ENCODE results near the gene CDC42EP1.

The CDC42EP1 gene

GRCh38 chr22:37610480-37611129 is 50.3 kb downstream of the CDC42EP1 start:
- H3K9me3 ChIP-seq (ENCODE audit: control insufficient read depth, low read depth, low read length): no peaks in the 10 kb centered on the region
- peaks cover 9% of the 10 kb centered on the region for H3K36me3 ChIP-seq (ENCODE audit: control insufficient read depth, low read depth, low read length)
- H3K4me1 ChIP-seq (ENCODE audit: control insufficient read depth, low read depth, low read length): no peaks in the 10 kb centered on the region
- H3K9ac ChIP-seq (ENCODE audit: low read length): no peak overlapping the region
- no peaks in the 10 kb centered on the region for H3K27me3 ChIP-seq (ENCODE audit: control insufficient read depth, insufficient read depth, low read length)
- no peak overlapping the region for H3K27ac ChIP-seq (ENCODE audit: low read length)
- H3K4me3 ChIP-seq (ENCODE audit: low read length): no peak overlapping the region

GRCh38 chr22:37611207-37611606 is 50.9 kb downstream of the CDC42EP1 start:
- H3K9me3 ChIP-seq (ENCODE audit: control insufficient read depth, low read depth, low read length): no peaks in the 10 kb centered on the region
- no peak overlapping the region for H3K4me3 ChIP-seq (ENCODE audit: low read length)
- no peak overlapping the region for H3K9ac ChIP-seq (ENCODE audit: low read length)
- peaks cover 9% of the 10 kb centered on the region for H3K36me3 ChIP-seq (ENCODE audit: control insufficient read depth, low read depth, low read length)
- no peaks in the 10 kb centered on the region for H3K4me1 ChIP-seq (ENCODE audit: control insufficient read depth, low read depth, low read length)
- no peak overlapping the region for H3K27ac ChIP-seq (ENCODE audit: low read length)
- no peaks in the 10 kb centered on the region for H3K27me3 ChIP-seq (ENCODE audit: control insufficient read depth, insufficient read depth, low read length)

DNA sequence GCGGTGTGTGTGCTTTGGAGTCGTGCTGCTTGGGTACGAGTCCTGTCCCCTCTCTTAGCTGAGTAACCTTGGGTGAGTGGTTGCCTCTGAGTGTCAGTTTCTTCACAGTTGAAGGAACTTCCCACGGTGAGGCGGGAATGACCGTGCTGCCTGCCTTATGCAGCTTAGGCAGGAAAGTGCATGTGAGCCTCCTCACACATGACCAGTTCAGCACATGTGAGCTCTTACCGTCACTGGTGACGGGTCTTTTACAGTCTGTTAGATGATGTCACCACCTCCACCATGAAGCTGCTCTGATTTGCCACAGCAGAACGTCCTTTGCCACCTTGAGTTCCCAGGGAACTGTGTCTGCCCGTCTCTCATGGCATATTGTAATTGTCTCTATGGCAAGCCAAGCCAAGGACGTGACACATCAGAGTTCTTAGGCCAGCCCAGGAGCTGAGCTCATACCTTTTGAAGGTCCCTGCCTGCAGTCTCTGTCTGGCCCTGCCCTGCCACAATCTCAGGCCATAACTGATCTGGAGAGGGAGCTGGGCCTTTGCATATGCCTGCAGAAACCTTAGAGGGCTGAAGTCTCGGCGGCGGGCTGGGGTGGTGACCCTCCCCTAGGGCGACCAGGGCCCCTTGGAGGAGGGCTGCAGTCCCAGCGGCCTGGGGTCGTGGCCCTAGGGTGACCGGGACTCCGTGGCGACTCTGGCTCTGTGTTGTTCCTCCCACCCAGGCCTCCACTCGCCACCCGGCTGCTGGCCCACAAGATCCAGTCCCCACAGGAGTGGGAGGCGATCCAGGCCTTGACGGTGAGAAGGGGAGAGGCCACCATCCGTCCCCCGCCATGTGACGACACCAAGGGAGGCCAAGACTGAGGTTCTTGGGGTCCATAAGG is 56.2 kb downstream of the CDC42EP1 start:
- Histone ChIP-seq H3K27ac (ENCODE audit: low read length) (no peak overlapping the region), H3K9me3 (ENCODE audit: control insufficient read depth, low read depth, low read length) (no peaks in the 10 kb centered on the region), H3K36me3 (ENCODE audit: control insufficient read depth, low read depth, low read length) (peaks cover 40% of the 10 kb centered on the region)

DNA sequence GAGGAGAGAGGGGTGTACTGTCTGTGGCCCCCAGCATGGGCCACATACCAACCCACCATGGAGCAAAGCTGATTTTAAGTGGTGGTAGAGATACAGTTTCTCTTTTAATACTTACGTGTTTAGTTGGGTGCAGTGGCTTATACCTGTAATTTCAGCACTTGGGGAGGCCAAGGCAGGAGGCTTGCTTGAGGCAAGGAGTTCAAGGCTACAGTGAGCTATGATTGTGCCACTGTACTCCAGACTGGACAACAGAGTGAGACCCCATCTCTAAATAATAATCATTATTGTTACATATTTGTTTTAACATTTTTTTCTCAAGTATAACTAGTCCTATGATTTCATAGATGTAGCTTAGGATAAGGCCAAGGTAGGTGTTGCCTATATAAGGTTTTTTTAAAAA is 57.2 kb downstream of the CDC42EP1 start:
- Histone ChIP-seq H3K9me3 (ENCODE audit: control insufficient read depth, low read depth, low read length) (no peaks in the 10 kb centered on the region), H3K27me3 (ENCODE audit: control insufficient read depth, insufficient read depth, low read length) (no peaks in the 10 kb centered on the region), H3K4me3 (ENCODE audit: low read length) (no peak overlapping the region), H3K9ac (ENCODE audit: low read length) (no peak overlapping the region), H3K4me1 (ENCODE audit: control insufficient read depth, low read depth, low read length) (no peaks in the 10 kb centered on the region), H3K27ac (ENCODE audit: low read length) (no peak overlapping the region), H3K36me3 (ENCODE audit: control insufficient read depth, low read depth, low read length) (peaks cover 42% of the 10 kb centered on the region)

More for the DNA sequence above, 56.2 kb downstream of the CDC42EP1 start:
- Histone ChIP-seq H3K27me3 (ENCODE audit: control insufficient read depth, insufficient read depth, low read length) (no peaks in the 10 kb centered on the region), H3K4me3 (ENCODE audit: low read length) (no peak overlapping the region), H3K4me1 (ENCODE audit: control insufficient read depth, low read depth, low read length) (no peaks in the 10 kb centered on the region), H3K9ac (ENCODE audit: low read length) (no peak overlapping the region)

DNA sequence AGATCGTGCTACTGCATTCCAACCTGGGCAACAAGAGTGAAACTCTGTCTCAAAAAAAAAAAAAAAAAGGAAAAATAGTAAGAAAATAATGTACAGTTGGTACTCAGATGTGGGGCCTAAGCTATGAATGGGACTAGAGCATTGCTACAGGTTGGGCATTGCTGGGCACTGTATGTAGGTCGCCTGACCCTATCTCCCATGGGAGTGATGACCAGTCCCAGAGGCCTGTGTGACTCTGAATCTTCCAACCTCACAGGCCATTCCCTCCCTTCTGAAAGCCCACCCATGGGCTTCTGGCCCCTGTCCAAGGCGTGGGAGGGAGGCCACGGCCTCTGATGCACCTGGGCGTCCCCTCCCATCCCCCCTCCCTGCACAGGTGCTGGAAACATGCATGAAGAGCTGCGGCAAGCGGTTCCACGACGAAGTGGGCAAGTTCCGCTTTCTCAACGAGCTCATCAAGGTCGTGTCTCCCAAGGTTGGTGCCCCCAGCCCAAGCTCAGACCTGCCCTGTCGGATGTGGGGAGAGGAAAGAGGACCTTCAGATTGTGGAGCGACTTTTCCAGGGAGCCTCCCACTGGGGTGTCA is 57.9 kb downstream of the CDC42EP1 start:
- H3K9me3 ChIP-seq (ENCODE audit: control insufficient read depth, low read depth, low read length): no peaks in the 10 kb centered on the region
- H3K4me1 ChIP-seq (ENCODE audit: control insufficient read depth, low read depth, low read length): no peaks in the 10 kb centered on the region
- H3K27ac ChIP-seq (ENCODE audit: low read length): no peak overlapping the region
- no peak overlapping the region for H3K9ac ChIP-seq (ENCODE audit: low read length)
- H3K4me3 ChIP-seq (ENCODE audit: low read length): no peak overlapping the region
- H3K36me3 ChIP-seq (ENCODE audit: control insufficient read depth, low read depth, low read length): peaks cover 42% of the 10 kb centered on the region
- H3K27me3 ChIP-seq (ENCODE audit: control insufficient read depth, insufficient read depth, low read length): no peaks in the 10 kb centered on the region

- H3K27me3 ChIP-seq (ENCODE audit: control insufficient read depth, insufficient read depth, low read length): no peaks in the 10 kb centered on the region
- no peak overlapping the region for H3K27ac ChIP-seq (ENCODE audit: low read length)
- H3K9me3 ChIP-seq (ENCODE audit: control insufficient read depth, low read depth, low read length): no peaks in the 10 kb centered on the region
- no peak overlapping the region for H3K9ac ChIP-seq (ENCODE audit: low read length)
- no peak overlapping the region for H3K4me3 ChIP-seq (ENCODE audit: low read length)
- H3K36me3 ChIP-seq (ENCODE audit: control insufficient read depth, low read depth, low read length): peaks cover 42% of the 10 kb centered on the region
- H3K4me1 ChIP-seq (ENCODE audit: control insufficient read depth, low read depth, low read length): peaks cover under 1% of the 10 kb centered on the region
Observed at GRCh38 chr22:37618674-37619073, 58.4 kb downstream of the CDC42EP1 start.
